AG09309 (cell line): ENCODE measurements around the gene EFHC1.

Experiments used
- DNase-seq: peaks from one replicate; pipeline ENCODE4 v3.0.0-alpha.2; 2010; ENCODE audit warnings: low read depth
- H3K4me3 ChIP-seq: 2 replicates; pipeline ENCODE4 v1.5.1; 2011; ENCODE audit warnings: mild to moderate bottlenecking, low read depth, low read length, moderate library complexity; ENCODE audit not compliant: control insufficient read depth
- CTCF ChIP-seq: IDR thresholded peaks from 2 replicates; pipeline ENCODE4 v1.5.1; 2011; ENCODE audit warnings: mild to moderate bottlenecking, low read depth, low read length, inconsistent platforms; ENCODE audit not compliant: insufficient read depth, control insufficient read depth; ENCODE audit errors: missing control alignments

The EFHC1 gene

GRCh38 chr6:52499026-52499425, 78.9 kb downstream of the EFHC1 start:
- no peak overlapping the region for H3K4me3 ChIP-seq
- no peak for DNase-seq
- no peak for TF ChIP-seq CTCF

- H3K4me3 ChIP-seq: no peak overlapping the region
- no peak for DNase-seq
- TF ChIP-seq CTCF: no peak
Observed at GRCh38 chr6:52499681-52500236, 79.6 kb downstream of the EFHC1 start.

GRCh38 chr6:52500238-52501129, 80.3 kb downstream of the EFHC1 start:
- no peak overlapping the region for H3K4me3 ChIP-seq
- no peak for TF ChIP-seq CTCF
- no peak for DNase-seq

GRCh38 chr6:52502306-52503029, 82.3 kb downstream of the EFHC1 start:
- H3K4me3 ChIP-seq: no peak overlapping the region
- no peak for DNase-seq
- no peak for TF ChIP-seq CTCF

GRCh38 chr6:52503323-52503747, 83.2 kb downstream of the EFHC1 start:
- no peak for DNase-seq
- no peak overlapping the region for H3K4me3 ChIP-seq
- no peak for TF ChIP-seq CTCF

- DNase-seq: no peak
- TF ChIP-seq CTCF: no peak
- no peak overlapping the region for H3K4me3 ChIP-seq
Observed at GRCh38 chr6:52503851-52504781, 84.0 kb downstream of the EFHC1 start.
